Left ventricle myocardium inferior (tissue), 1 donor: ENCODE measurements around the gene AMPD2. TPM values are rescaled to one million over a fixed set of nuclear protein-coding genes. Genes with fewer than 3 reads are reported as not detected.
"Not testable (repeated sequence)": the region's sequence is repeated elsewhere in the genome, so short reads cannot be mapped to it uniquely, and the experiment has no call there.

Experiments used
- DNase-seq: peaks from one replicate; pipeline ENCODE4 v3.0.0-alpha.2; 2020
- H3K27ac ChIP-seq: fragments of 200-600 bp; replicated peaks from 2 replicates; pipeline ENCODE4 v1.8.0; 2021
- H3K27me3 ChIP-seq: fragments of 200-600 bp; 2 replicates; pipeline ENCODE4 v1.8.0; 2021; ENCODE audit warnings: low read depth
- H3K36me3 ChIP-seq: fragments of 200-600 bp; 2 replicates; pipeline ENCODE4 v1.8.0; 2021
- H3K4me1 ChIP-seq: fragments of 200-600 bp; 2 replicates; pipeline ENCODE4 v1.8.0; 2021
- H3K4me3 ChIP-seq: fragments of 200-600 bp; 2 replicates; pipeline ENCODE4 v1.8.0; 2021; ENCODE audit warnings: mild to moderate bottlenecking, moderate library complexity
- H3K9me3 ChIP-seq: fragments of 200-600 bp; replicated peaks from 2 replicates; pipeline ENCODE4 v1.8.0; 2021
- CTCF ChIP-seq: fragments of 200-600 bp; IDR thresholded peaks from 2 replicates; pipeline ENCODE4 v1.8.0; 2021; ENCODE audit warnings: antibody characterized with exemption, mild to moderate bottlenecking, borderline replicate concordance
- intact Hi-C: fragments of 100-400 bp; cut with micrococcal nuclease; formaldehyde crosslinking; loops from one replicate; pipeline ENCODE4 v1.11.0; 2022
- total RNA-seq: library from RNA; stranded (reverse); fragmentation: NEBNext Ultra II Directional; extraction: Animal tissue kit (Norgen Biotek cat#: 25700); gene quantifications from one replicate; pipeline ENCODE4 v1.2.1, GENCODE V29; 2021
- donor health status: DM: no; HTN: yes; CAD: no; lungs with severe emphysema.

The AMPD2 gene
- total RNA-seq, 1 donor from 2014 or later, result 12.9 TPM

- Histone ChIP-seq H3K36me3 (peaks cover 41% of the 10 kb centered on the region), H3K4me3 (no peak overlapping the region), H3K27me3 (no peaks in the 10 kb centered on the region), H3K4me1 (peaks cover 30% of the 10 kb centered on the region), H3K9me3 (no peaks in the 10 kb centered on the region), H3K27ac (no peak overlapping the region)
- no peak for TF ChIP-seq CTCF
- intact Hi-C loops, result no loop called here
- DNase-seq, result no peak
These were observed 41.8 kb downstream of the AMPD2 start for GRCh38 chr1:109661391-109661790.

DNA sequence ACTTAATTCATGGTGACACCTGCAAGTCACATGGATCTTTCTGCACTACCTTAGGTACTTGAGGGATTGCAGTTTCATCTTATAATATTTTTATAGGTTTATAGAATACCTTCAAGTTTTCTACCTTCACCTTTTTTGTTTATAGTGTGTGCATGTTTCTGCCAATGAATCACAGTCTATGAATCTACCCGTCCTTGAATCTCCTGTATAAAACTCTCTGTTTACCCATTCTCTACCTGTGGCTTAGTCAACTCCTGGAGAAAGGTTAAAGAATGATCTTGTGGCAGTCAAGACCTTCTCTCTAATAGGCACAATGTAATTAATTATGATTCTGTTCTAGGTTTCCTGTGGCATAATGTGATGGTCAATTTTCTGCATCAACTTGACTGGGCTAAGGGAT is 45.0 kb downstream of the AMPD2 start:
- H3K27ac ChIP-seq, result no peak overlapping the region
- peaks cover 25% of the 10 kb centered on the region for H3K4me1 ChIP-seq
- intact Hi-C loops, result no loop called here
- H3K4me3 ChIP-seq, result no peak overlapping the region
- no peak for DNase-seq
- no peaks in the 10 kb centered on the region for H3K27me3 ChIP-seq
- H3K9me3 ChIP-seq, result no peaks in the 10 kb centered on the region
- TF ChIP-seq CTCF, result no peak
- H3K36me3 ChIP-seq, result peaks cover 28% of the 10 kb centered on the region

GRCh38 chr1:109667452-109668122 is 48.0 kb downstream of the AMPD2 start, which contains the start of gene GSTM2:
GSTM2 (plus strand) TSS chr1:109668057; CDS start chr1:109668116, 59 bp downstream.
- peak within 1 kb of the TSS; percentile 73 for H3K4me3 ChIP-seq
- H3K4me1 ChIP-seq, result peaks cover 30% of the 10 kb centered on the region
- no peaks in the 10 kb centered on the region for H3K9me3 ChIP-seq
- peaks cover 10% of the 10 kb centered on the region for H3K36me3 ChIP-seq
- H3K27me3 ChIP-seq, result no peaks in the 10 kb centered on the region
- intact Hi-C loops, result no loop called here
- DNase-seq, result peak; percentile 96
- TF ChIP-seq CTCF, result no peak
- H3K27ac ChIP-seq, result peak within 1 kb of the TSS; percentile 63

GRCh38 chr1:109668123-109668775 is 48.6 kb downstream of the AMPD2 start:
- Histone ChIP-seq H3K4me3 (peak overlapping the region; percentile 73), H3K27me3 (no peaks in the 10 kb centered on the region), H3K9me3 (no peaks in the 10 kb centered on the region), H3K4me1 (peaks cover 29% of the 10 kb centered on the region), H3K36me3 (peaks cover 12% of the 10 kb centered on the region), H3K27ac (peak overlapping the region; percentile 63)
- intact Hi-C loops, result no loop called here
- no peak for DNase-seq
- TF ChIP-seq CTCF, result no peak

- no peak for TF ChIP-seq CTCF
- peaks cover 21% of the 10 kb centered on the region for H3K4me1 ChIP-seq
- H3K4me3 ChIP-seq, result no peak overlapping the region
- intact Hi-C loops, result no loop called here
- no peaks in the 10 kb centered on the region for H3K27me3 ChIP-seq
- no peak for DNase-seq
- H3K27ac ChIP-seq, result no peak overlapping the region
- H3K36me3 ChIP-seq, result peaks cover 15% of the 10 kb centered on the region
- H3K9me3 ChIP-seq, result no peaks in the 10 kb centered on the region
These were observed 49.8 kb downstream of the AMPD2 start for GRCh38 chr1:109669246-109669948.

- H3K9me3 ChIP-seq, intact Hi-C loops, H3K27ac ChIP-seq, DNase-seq, H3K4me3 ChIP-seq, H3K27me3 ChIP-seq: not testable (repeated sequence)
- Histone ChIP-seq H3K36me3 (peaks cover 12% of the 10 kb centered on the region), H3K4me1 (peaks cover 21% of the 10 kb centered on the region)
These were observed 50.3 kb downstream of the AMPD2 start for GRCh38 chr1:109669949-109670302.
